Neutrophil (primary cell): ENCODE measurements around the gene SCGB1C1.

Experiments used
- H3K27ac ChIP-seq: fragments of 200-600 bp; sonication (generic); 2 replicates; pipeline ENCODE4 v1.5.1; 2016; ENCODE audit warnings: mild to moderate bottlenecking, moderate library complexity
- H3K27me3 ChIP-seq: fragments of 200-600 bp; sonication (generic); 2 replicates; pipeline ENCODE4 v1.6.0; 2016; ENCODE audit warnings: mild to moderate bottlenecking
- H3K36me3 ChIP-seq: fragments of 200-600 bp; sonication (generic); 2 replicates; pipeline ENCODE4 v1.5.1; 2017
- H3K4me1 ChIP-seq, 2 experiments: fragments of 200-600 bp in 1 of 2; sonication (generic) in 1 of 2; 1 replicate in 1 of 2; 2 replicates in 1 of 2; pipeline versions ENCODE4 v1.5.1 to v1.6.1; 2013 to 2016; ENCODE audit warnings: low read depth in 1 of 2, low read length in 1 of 2, mild to moderate bottlenecking in 1 of 2, moderate library complexity in 1 of 2; ENCODE audit not compliant: control insufficient read depth in 1 of 2, insufficient read depth in 1 of 2
- H3K4me3 ChIP-seq, 2 experiments: fragments of 200-600 bp in 1 of 2; sonication (generic) in 1 of 2; 1 replicate in 1 of 2; 2 replicates in 1 of 2; pipeline ENCODE4 v1.5.1; 2013 to 2016; ENCODE audit warnings: low read depth in 1 of 2, low read length in 1 of 2, mild to moderate bottlenecking in 1 of 2, moderate library complexity in 1 of 2
- H3K9me3 ChIP-seq: fragments of 200-600 bp; sonication (generic); 2 replicates; pipeline ENCODE4 v1.5.1; 2016
- CTCF ChIP-seq: fragments of 200-600 bp; sonication (generic); IDR thresholded peaks from 2 replicates; pipeline ENCODE4 v1.5.1; 2016; ENCODE audit warnings: antibody characterized with exemption

The SCGB1C1 gene

DNA sequence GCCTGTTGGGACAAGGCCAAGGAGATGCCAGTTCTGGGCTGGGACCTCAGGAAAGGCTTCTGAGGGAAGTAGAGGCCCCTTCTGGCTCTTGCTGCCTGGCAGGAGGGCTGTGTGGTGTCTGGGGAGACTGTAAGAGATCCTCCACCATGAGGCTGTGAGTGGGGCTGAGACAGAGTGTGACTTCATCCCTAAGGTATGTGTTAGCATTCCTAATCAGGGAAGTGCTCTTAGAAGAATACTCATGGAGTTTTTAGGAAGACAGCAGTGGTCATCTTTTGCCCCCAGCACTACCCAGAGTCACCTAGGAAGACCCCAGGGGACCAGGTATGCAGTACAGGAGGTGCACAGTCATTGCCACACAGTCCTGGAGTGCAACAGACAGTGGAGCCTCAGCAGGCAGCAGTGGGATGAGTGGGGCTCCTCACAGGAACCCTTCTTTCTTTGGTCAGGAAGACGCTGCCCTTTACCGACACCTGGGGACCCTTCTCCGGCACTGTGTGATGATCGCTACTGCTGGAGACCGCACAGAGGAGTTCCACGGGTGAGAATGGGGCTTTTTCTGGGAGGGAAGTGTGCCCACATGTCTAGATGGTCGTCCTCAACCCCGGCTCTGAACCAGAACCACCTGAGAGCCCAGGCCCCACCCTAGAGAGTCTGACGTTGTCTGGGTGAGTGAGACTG lies 17.4 kb downstream of the SCGB1C1 start:
- peaks cover 33 to 40% of the 10 kb centered on the region in 2 experiments for H3K4me1 ChIP-seq
- peak overlapping the region; percentile 99 for H3K27ac ChIP-seq
- H3K27me3 ChIP-seq = no peaks in the 10 kb centered on the region
- no peaks in the 10 kb centered on the region for H3K9me3 ChIP-seq
- H3K36me3 ChIP-seq = peaks cover 65% of the 10 kb centered on the region
- TF ChIP-seq CTCF = no peak
- peak overlapping the region in 1 of 2 experiments; percentile 97 for H3K4me3 ChIP-seq

DNA sequence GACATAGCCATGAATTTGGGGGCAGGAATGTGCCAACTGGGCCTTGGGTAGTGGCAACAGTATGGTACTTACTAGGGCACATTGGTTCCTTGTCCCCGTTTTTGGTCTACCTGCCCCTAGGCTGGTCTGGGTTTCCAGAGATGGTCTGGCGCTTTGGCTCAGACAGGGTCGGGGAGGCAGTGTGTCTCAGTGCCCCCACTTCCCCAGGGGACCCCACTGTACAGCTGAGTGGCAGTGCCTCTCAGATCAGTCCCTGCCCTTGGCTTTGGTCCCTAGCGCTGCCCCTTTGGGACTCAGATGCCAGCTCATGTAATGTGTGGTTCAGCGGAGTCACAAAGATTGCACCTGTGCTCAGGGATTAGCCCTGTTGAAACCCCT lies 17.9 kb downstream of the SCGB1C1 start:
- peaks cover 66% of the 10 kb centered on the region for H3K36me3 ChIP-seq
- no peak overlapping the region for H3K27ac ChIP-seq

DNA sequence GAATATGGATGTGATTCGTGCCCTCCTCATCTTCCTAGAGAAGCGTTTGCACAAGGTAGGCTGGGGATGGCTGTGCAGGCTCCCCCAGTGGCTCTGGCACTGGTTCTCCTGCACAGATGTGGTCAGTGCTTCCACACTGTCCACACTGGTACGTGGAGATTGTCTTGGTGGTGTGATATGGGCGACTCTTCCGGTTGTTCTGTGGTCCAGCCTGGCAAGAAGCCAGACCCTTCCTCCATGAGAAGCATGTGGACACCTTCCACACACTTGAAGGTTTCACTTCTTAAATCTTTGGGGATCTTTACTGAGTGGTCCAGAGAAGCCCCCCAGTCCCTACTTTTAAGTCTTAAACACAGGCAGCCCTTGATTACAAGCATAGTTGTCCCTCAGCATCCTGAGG lies 18.4 kb downstream of the SCGB1C1 start:
- Histone ChIP-seq H3K4me1 (peaks cover 23 to 29% of the 10 kb centered on the region in 2 experiments), H3K4me3 (no peak overlapping the region), H3K27ac (no peak overlapping the region), H3K36me3 (peaks cover 71% of the 10 kb centered on the region), H3K9me3 (no peaks in the 10 kb centered on the region), H3K27me3 (no peaks in the 10 kb centered on the region)
- no peak for TF ChIP-seq CTCF

More for the DNA sequence above, 17.9 kb downstream of the SCGB1C1 start:
- H3K4me1 ChIP-seq = peaks cover 28 to 35% of the 10 kb centered on the region in 2 experiments
- H3K27me3 ChIP-seq = no peaks in the 10 kb centered on the region
- no peaks in the 10 kb centered on the region for H3K9me3 ChIP-seq
- no peak overlapping the region for H3K4me3 ChIP-seq
- TF ChIP-seq CTCF = no peak

- H3K4me3 ChIP-seq = no peak overlapping the region
- no peak overlapping the region for H3K27ac ChIP-seq
- H3K27me3 ChIP-seq = no peaks in the 10 kb centered on the region
- no peak for TF ChIP-seq CTCF
- H3K9me3 ChIP-seq = no peaks in the 10 kb centered on the region
- peaks cover 76% of the 10 kb centered on the region for H3K36me3 ChIP-seq
- H3K4me1 ChIP-seq = peaks cover 19 to 25% of the 10 kb centered on the region in 2 experiments
Measured at GRCh38 chr11:211741-212140, 18.9 kb downstream of the SCGB1C1 start.

GRCh38 chr11:212150-213100 lies 19.5 kb downstream of the SCGB1C1 start:
- H3K4me3 ChIP-seq = no peak overlapping the region
- peaks cover 77% of the 10 kb centered on the region for H3K36me3 ChIP-seq
- no peak for TF ChIP-seq CTCF

More at GRCh38 chr11:212150-213100, 19.5 kb downstream of the SCGB1C1 start:
- Histone ChIP-seq H3K27ac (no peak overlapping the region), H3K4me1 (peaks cover 17 to 23% of the 10 kb centered on the region in 2 experiments), H3K9me3 (no peaks in the 10 kb centered on the region), H3K27me3 (no peaks in the 10 kb centered on the region)
